Esophagus squamous epithelium (tissue), 5 donors: ENCODE data around the gene SFXN5. TPM values are rescaled to one million over a fixed set of nuclear protein-coding genes. Genes with fewer than 3 reads are reported as not detected.

Experiments used
- DNase-seq: peaks from one replicate; lab custom pipeline; 2025; lab: John Stamatoyannopoulos, UW
- H3K27ac ChIP-seq, 4 donors: fragments of 200-600 bp; sonication (generic); one replicate each; pipeline ENCODE4 v1.5.1; 2016 to 2019; ENCODE audit warnings: mild to moderate bottlenecking in 1 of 4
- H3K27me3 ChIP-seq, 4 donors: fragments of 200-600 bp; sonication (generic); 1 replicate in 3 of 4; 2 replicates in 1 of 4; pipeline versions ENCODE4 v1.5.1 to v1.6.0; 2017 to 2021; ENCODE audit warnings: antibody characterized with exemption in 1 of 4
- H3K36me3 ChIP-seq, 3 donors: fragments of 200-600 bp; sonication (generic); one replicate each; pipeline ENCODE4 v1.5.1; 2016 to 2019
- H3K4me1 ChIP-seq, 3 donors: fragments of 200-600 bp; sonication (generic); one replicate each; pipeline ENCODE4 v1.5.1; 2017 to 2019
- H3K4me3 ChIP-seq, 4 donors: fragments of 200-600 bp; sonication (generic); 1 replicate in 3 of 4; 2 replicates in 1 of 4; pipeline ENCODE4 v1.5.1; 2016 to 2019; ENCODE audit warnings: mild to moderate bottlenecking in 2 of 4, moderate library complexity in 1 of 4
- H3K9me3 ChIP-seq, 3 donors: fragments of 200-600 bp; sonication (generic); one replicate each; pipeline ENCODE4 v1.5.1; 2016 to 2019
- CTCF ChIP-seq, 6 experiments: fragments of 450-650 bp in 4 of 6; fragments of 200-600 bp in 2 of 6; sonication (generic) in 2 of 6; IDR thresholded peaks; one replicate each; pipeline ENCODE4 v1.5.1; 2016 to 2019; ENCODE audit warnings: antibody characterized with exemption in 6 of 6, mild to moderate bottlenecking in 4 of 6, moderate library complexity in 4 of 6
- POLR2A ChIP-seq, 4 donors: fragments of 450-650 bp; IDR thresholded peaks; one replicate each; pipeline ENCODE4 v1.6.1; 2017; ENCODE audit warnings: antibody characterized with exemption in 4 of 4, mild to moderate bottlenecking in 4 of 4, moderate library complexity in 3 of 4
- WGBS, 2 donors: methylation state at CpG; one replicate each; pipeline ENCODE4 v1.1.5; 2018; 5-methylcytosine and 5-hydroxymethylcytosine counted together
- intact Hi-C: fragments of 100-400 bp; cut with DNase I; formaldehyde crosslinking; loops from one replicate; pipeline ENCODE4 v1.15.0; 2022
- total RNA-seq, 4 donors: library from RNA; depleted of rRNA; stranded (reverse); fragments of >200 nt; gene quantifications; one replicate each; pipeline ENCODE4 v1.1.0, GENCODE V29; 2016
- donor health status: DM: yes; HTN: yes; CAD: no.

The SFXN5 gene
- total RNA-seq, 4 donors from 2014 or later: 4.2 to 16.4 (median 12.7) TPM

- TF ChIP-seq POLR2A (IDR thresholded peaks at IDR 0.05) (no peak), CTCF (IDR thresholded peaks at IDR 0.05) (no peak)
- Histone ChIP-seq H3K27ac (no peak overlapping the region), H3K4me3 (no peak overlapping the region), H3K4me1 (no peaks in the 10 kb centered on the region), H3K36me3 (no peaks in the 10 kb centered on the region), H3K27me3 (no peaks in the 10 kb centered on the region), H3K9me3 (no peaks in the 10 kb centered on the region)
- intact Hi-C loops: no loop called here
- 78 to 90% methylated on average over 2 to 4 of the region's 7 CpGs for WGBS, 2 donors
- no peak for DNase-seq
These were observed 100.5 kb downstream of the SFXN5 start for GRCh38 chr2:72971036-72971435.

- intact Hi-C loops: no loop called here
- no peaks in the 10 kb centered on the region for H3K27me3 ChIP-seq
- no CpG with 5 or more reads among the region's 4 CpGs for WGBS, 2 donors
These were observed 101.8 kb downstream of the SFXN5 start for GRCh38 chr2:72969706-72970105.

GRCh38 chr2:72968286-72968685 is 103.2 kb downstream of the SFXN5 start:
- Histone ChIP-seq H3K27ac (no peak overlapping the region), H3K4me1 (no peaks in the 10 kb centered on the region), H3K36me3 (no peaks in the 10 kb centered on the region), H3K4me3 (no peak overlapping the region), H3K9me3 (no peaks in the 10 kb centered on the region), H3K27me3 (no peaks in the 10 kb centered on the region)
- TF ChIP-seq POLR2A (IDR thresholded peaks at IDR 0.05) (no peak), CTCF (IDR thresholded peaks at IDR 0.05) (no peak)
- no peak for DNase-seq
- intact Hi-C loops: no loop called here
- 83 to 89% methylated on average over 2 to 5 of the region's 8 CpGs for WGBS, 2 donors

More at GRCh38 chr2:72969706-72970105, 101.8 kb downstream of the SFXN5 start:
- Histone ChIP-seq H3K36me3 (no peaks in the 10 kb centered on the region), H3K4me3 (no peak overlapping the region), H3K4me1 (no peaks in the 10 kb centered on the region), H3K9me3 (no peaks in the 10 kb centered on the region), H3K27ac (no peak overlapping the region)
- no peak for DNase-seq
- no peak for TF ChIP-seq POLR2A (IDR thresholded peaks at IDR 0.05)
- TF ChIP-seq CTCF (IDR thresholded peaks at IDR 0.05): no peak

- no peaks in the 10 kb centered on the region for H3K36me3 ChIP-seq
- no peak for TF ChIP-seq CTCF (IDR thresholded peaks at IDR 0.05)
- no peak for TF ChIP-seq POLR2A (IDR thresholded peaks at IDR 0.05)
- no peaks in the 10 kb centered on the region for H3K4me1 ChIP-seq
- no peaks in the 10 kb centered on the region for H3K27me3 ChIP-seq
- H3K27ac ChIP-seq: no peak overlapping the region
- H3K9me3 ChIP-seq: no peaks in the 10 kb centered on the region
- intact Hi-C loops: no loop called here
- no peak overlapping the region for H3K4me3 ChIP-seq
- DNase-seq: no peak
- WGBS, 2 donors: 92 to 96% methylated on average over 10 to 11 of the region's 14 CpGs
These were observed 105.6 kb downstream of the SFXN5 start for GRCh38 chr2:72965770-72966450.

- WGBS, 2 donors: 88 to 96% methylated on average over 5 to 12 of the region's 12 CpGs
- no peak overlapping the region for H3K4me3 ChIP-seq
- no peaks in the 10 kb centered on the region for H3K36me3 ChIP-seq
- H3K27me3 ChIP-seq: no peaks in the 10 kb centered on the region
- no peak for TF ChIP-seq POLR2A (IDR thresholded peaks at IDR 0.05)
- TF ChIP-seq CTCF (IDR thresholded peaks at IDR 0.05): no peak
- H3K9me3 ChIP-seq: no peaks in the 10 kb centered on the region
- H3K27ac ChIP-seq: no peak overlapping the region
- DNase-seq: no peak
- no peaks in the 10 kb centered on the region for H3K4me1 ChIP-seq
- intact Hi-C loops: no loop called here
These were observed 106.5 kb downstream of the SFXN5 start for GRCh38 chr2:72965016-72965415.
